Fibroblast of the aortic adventitia (primary cell): Measurements from ENCODE around the gene ABHD12. TPM values are rescaled to one million over a fixed set of nuclear protein-coding genes. Genes with fewer than 3 reads are reported as not detected.

ENCODE experiments used
- DNase-seq: peaks from one replicate; pipeline ENCODE4 v3.0.0-alpha.2; 2010; ENCODE audit warnings: low read depth
- H3K4me3 ChIP-seq: 2 replicates; pipeline ENCODE4 v1.5.1; 2011; ENCODE audit warnings: low read depth, mild to moderate bottlenecking, control low read depth, low read length, moderate library complexity
- total RNA-seq: library from RNA; depleted of rRNA; stranded (reverse); fragments of >200 nt; gene quantifications from 2 replicates; pipeline ENCODE4 v1.2.3, GENCODE V29; 2012; ENCODE audit warnings: low replicate concordance
- TF ChIP-seq, protein P1 (sequence below): IDR thresholded peaks from 2 replicates; pipeline ENCODE4 v1.5.1; 2011; ENCODE audit warnings: mild to moderate bottlenecking, low read length, control low read depth, inconsistent platforms; ENCODE audit not compliant: insufficient read depth

The ABHD12 gene
- total RNA-seq, 1 donor: 25.9 TPM

- TF ChIP-seq, protein P1, sequence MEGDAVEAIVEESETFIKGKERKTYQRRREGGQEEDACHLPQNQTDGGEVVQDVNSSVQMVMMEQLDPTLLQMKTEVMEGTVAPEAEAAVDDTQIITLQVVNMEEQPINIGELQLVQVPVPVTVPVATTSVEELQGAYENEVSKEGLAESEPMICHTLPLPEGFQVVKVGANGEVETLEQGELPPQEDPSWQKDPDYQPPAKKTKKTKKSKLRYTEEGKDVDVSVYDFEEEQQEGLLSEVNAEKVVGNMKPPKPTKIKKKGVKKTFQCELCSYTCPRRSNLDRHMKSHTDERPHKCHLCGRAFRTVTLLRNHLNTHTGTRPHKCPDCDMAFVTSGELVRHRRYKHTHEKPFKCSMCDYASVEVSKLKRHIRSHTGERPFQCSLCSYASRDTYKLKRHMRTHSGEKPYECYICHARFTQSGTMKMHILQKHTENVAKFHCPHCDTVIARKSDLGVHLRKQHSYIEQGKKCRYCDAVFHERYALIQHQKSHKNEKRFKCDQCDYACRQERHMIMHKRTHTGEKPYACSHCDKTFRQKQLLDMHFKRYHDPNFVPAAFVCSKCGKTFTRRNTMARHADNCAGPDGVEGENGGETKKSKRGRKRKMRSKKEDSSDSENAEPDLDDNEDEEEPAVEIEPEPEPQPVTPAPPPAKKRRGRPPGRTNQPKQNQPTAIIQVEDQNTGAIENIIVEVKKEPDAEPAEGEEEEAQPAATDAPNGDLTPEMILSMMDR: no peak
- no peak for DNase-seq
- no peak overlapping the region for H3K4me3 ChIP-seq
These were observed 113.4 kb downstream of the ABHD12 start for GRCh38 chr20:25277051-25277801.

- no peak for DNase-seq
- H3K4me3 ChIP-seq: no peak overlapping the region
- TF ChIP-seq, protein P1: no peak
These were observed 114.0 kb downstream of the ABHD12 start for GRCh38 chr20:25276533-25277050.

- DNase-seq: no peak
- H3K4me3 ChIP-seq: no peak overlapping the region
- TF ChIP-seq, protein P1: no peak
These were observed 114.7 kb downstream of the ABHD12 start for GRCh38 chr20:25275813-25276532.

- TF ChIP-seq, protein P1: no peak
- no peak overlapping the region for H3K4me3 ChIP-seq
- no peak for DNase-seq
These were observed 115.5 kb downstream of the ABHD12 start for GRCh38 chr20:25274891-25275812.

DNA sequence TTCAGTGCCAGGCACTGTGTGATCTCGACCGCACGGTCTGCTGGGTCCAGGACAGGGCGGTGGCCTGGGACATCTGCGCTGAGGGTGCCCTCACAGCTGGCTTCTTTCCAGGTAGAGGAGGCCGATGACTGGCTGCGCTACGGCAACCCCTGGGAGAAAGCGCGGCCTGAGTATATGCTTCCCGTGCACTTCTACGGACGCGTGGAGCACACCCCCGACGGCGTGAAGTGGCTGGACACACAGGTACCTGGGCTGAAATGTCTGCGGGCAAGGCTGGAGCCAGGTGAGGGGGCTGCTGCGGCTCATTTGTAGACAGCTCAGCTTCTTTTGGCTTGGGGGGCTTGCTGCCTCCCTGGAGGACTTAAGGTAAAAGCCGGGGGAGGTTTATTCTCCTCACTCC lies 116.2 kb downstream of the ABHD12 start:
- no peak overlapping the region for H3K4me3 ChIP-seq
- no peak for DNase-seq
- TF ChIP-seq, protein P1: no peak

DNA sequence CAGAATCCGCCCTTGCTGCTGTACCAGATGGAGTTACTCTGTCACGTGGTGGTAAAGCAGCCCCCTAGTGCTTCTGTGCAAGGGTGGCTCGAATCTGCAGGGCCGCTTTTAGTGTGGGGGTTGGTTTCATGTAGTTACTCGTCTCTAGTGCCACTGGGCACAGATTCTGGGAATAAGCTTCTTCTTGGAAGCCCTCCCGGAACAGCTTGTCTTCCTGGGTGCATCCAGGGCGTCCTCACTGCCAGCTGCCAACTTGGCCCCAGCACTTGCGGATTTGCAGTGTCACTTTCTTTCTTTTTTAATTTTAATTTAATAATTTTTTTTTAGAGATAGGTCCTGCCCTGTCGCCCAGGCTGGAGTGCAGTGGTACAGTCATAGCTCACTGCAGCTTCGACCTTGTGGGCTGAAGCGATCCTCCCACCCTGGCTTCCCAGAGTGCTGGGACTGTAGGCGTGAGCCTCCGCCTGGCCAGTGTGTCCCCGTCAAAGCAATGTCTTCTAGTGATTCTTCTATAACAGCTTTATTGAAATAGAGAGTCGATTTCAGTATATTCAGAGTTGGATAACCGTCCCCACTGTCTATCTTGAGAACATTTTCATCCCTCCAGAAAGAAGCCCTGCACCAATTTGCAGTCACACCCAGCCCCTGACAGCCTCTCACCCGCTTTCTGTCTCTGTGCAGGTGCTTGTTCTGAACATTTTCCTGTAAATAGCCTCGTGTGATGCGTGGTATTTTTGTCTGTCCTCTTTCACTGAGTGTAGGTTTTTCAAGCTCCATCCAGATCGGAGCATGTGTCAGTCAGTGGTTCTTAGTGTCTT lies 116.9 kb downstream of the ABHD12 start:
- TF ChIP-seq, protein P1: no peak
- no peak for DNase-seq
- no peak overlapping the region for H3K4me3 ChIP-seq
